Measurements from ENCODE around the gene PHYHIPL. TPM values are rescaled to one million over a fixed set of nuclear protein-coding genes. Genes with fewer than 3 reads are reported as not detected.

PHYHIPL gene
- total and polyA plus RNA-seq, 2 of the 4 experiments (the other 2 are of a cell fraction): not detected

- no peak overlapping the region for H2AFZ ChIP-seq (replicated peaks; ENCODE audit: low read length, poor library complexity)
- H3K4me3 ChIP-seq (ENCODE audit: insufficient read depth, low read depth, low read length): no peak overlapping the region
- no peak overlapping the region for H3K56ac ChIP-seq (ENCODE audit: extremely low read depth, insufficient read depth, low read length)
- BruUV-seq (replicated peaks): no TSS peak
- H2AK9ac ChIP-seq (replicated peaks; ENCODE audit: low read depth, low read length, poor library complexity): no peak overlapping the region
- no peak overlapping the region for H2BK5ac ChIP-seq (ENCODE audit: low read depth, low read length, poor library complexity, severe bottlenecking)
- H3K4ac ChIP-seq (ENCODE audit: low read depth, low read length): no peak overlapping the region
- no CpG with 5 or more reads among the region's 1 CpG for WGBS, 2 experiments (ENCODE audit: extremely low coverage in 2 of 2, insufficient read length in 1 of 2)
- ChIA-PET POLR2A (ENCODE audit: unreplicated experiment) (no interaction called here), CTCF (no interaction called here)
- H4K5ac ChIP-seq (ENCODE audit: low read depth, low read length): no peak overlapping the region
- no peak overlapping the region for H3K18ac ChIP-seq (ENCODE audit: low read depth, low read length)
- dilution Hi-C loops (cut with HindIII; ENCODE audit: low sequenced_read_pairs, unreplicated experiment) (no loop called here), intact Hi-C loops (cut with micrococcal nuclease) (no loop called here), in situ Hi-C loops (cut with MboI; ENCODE audit: low sequenced_read_pairs) (no loop called here)
- ATAC-seq (ENCODE audit: low read depth) (no peak), DNase-seq (no peak)
- no peaks in the 10 kb centered on the region for H3K79me1 ChIP-seq (ENCODE audit: low read depth in 1 of 2, low read length in 2 of 2)
- H4K8ac ChIP-seq (ENCODE audit: low read depth in 2 of 2, low read length in 2 of 2): no peak overlapping the region
- no peak overlapping the region for H2BK15ac ChIP-seq (ENCODE audit: low read depth, low read length)
- no peaks in the 10 kb centered on the region for H4K20me1 ChIP-seq (ENCODE audit: insufficient read depth, low read length)
- no peak overlapping the region for H3K23ac ChIP-seq (ENCODE audit: low read depth, low read length)
- H3K36me3 ChIP-seq (ENCODE audit: control insufficient read depth, insufficient read depth, low read length): no peaks in the 10 kb centered on the region
- no peaks in the 10 kb centered on the region for H3K4me1 ChIP-seq (ENCODE audit: control insufficient read depth, insufficient read depth, low read length)
- no peak overlapping the region for H2AK5ac ChIP-seq (ENCODE audit: low read depth, low read length)
- no peak overlapping the region for H2BK20ac ChIP-seq (ENCODE audit: low read depth, low read length)
- H3K9me1 ChIP-seq (ENCODE audit: insufficient read depth, low read length): no peaks in the 10 kb centered on the region
- no peak overlapping the region for H2BK120ac ChIP-seq (ENCODE audit: low read depth, low read length)
- H3K4me2 ChIP-seq (ENCODE audit: low read depth, low read length): no peak overlapping the region
- H3K9ac ChIP-seq (ENCODE audit: low read depth, low read length): no peak overlapping the region
- H3K27me3 ChIP-seq (ENCODE audit: control insufficient read depth, insufficient read depth, low read length): no peaks in the 10 kb centered on the region
- TF ChIP-seq CTCF (conservative IDR thresholded peaks at IDR 0.05; ENCODE audit: low read depth, low read length) (no peak), USF2 (IDR thresholded peaks at IDR 0.05; ENCODE audit: low read depth, low read length) (no peak), MAFK (IDR thresholded peaks at IDR 0.05; ENCODE audit: low read depth, low read length) (no peak), FOS (IDR thresholded peaks at IDR 0.05; ENCODE audit: low read depth, low read length) (no peak), SMC3 (IDR thresholded peaks at IDR 0.05; ENCODE audit: low read depth, low read length) (no peak), RAD21 (IDR thresholded peaks at IDR 0.05; ENCODE audit: low read length) (no peak), RFX5 (IDR thresholded peaks at IDR 0.05; ENCODE audit: low read depth, low read length) (no peak), ELK1 (IDR thresholded peaks at IDR 0.05; ENCODE audit: borderline replicate concordance, low read depth, low read length) (no peak), POLR2A (IDR thresholded peaks at IDR 0.05; ENCODE audit: low read depth, low read length) (no peak), RCOR1 (IDR thresholded peaks at IDR 0.05; ENCODE audit: insufficient replicate concordance, low read length) (no peak), MXI1 (IDR thresholded peaks at IDR 0.05; ENCODE audit: borderline replicate concordance, low read depth, low read length) (no peak)
- no peaks in the 10 kb centered on the region for H3K9me3 ChIP-seq (ENCODE audit: control insufficient read depth, insufficient read depth, low read length)
- H4K91ac ChIP-seq (ENCODE audit: insufficient read depth, low read depth, low read length): no peak overlapping the region
- H3K27ac ChIP-seq (ENCODE audit: insufficient read depth, low read length): no peak overlapping the region
- no peak overlapping the region for H3K14ac ChIP-seq (replicated peaks; ENCODE audit: low read depth, low read length)
Observed at GRCh38 chr10:59255463-59255862, 79.0 kb downstream of the PHYHIPL start.
